Measurements from ENCODE around the gene ZBED4.

DNA sequence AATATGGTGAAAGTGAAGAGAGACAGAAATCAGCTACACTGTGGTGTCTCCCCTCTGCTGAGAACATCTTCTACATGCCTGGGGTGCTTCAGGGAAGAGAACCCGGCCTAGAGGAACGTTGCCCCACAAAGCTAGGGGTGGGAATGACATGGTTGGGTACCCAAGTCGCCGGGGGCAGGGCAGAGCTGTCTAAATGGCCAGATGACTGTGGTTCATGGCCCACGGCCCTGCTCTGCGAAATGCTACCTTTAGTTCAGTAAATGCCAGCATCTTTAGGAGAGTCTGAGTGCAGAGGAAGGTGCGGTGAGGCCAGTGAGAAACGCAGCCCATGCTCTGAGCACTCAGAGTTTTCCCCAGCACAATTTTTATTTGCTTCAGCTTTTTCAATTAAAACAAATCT is 38.8 kb upstream of the ZBED4 start:
- TF ChIP-seq SIN3A (IDR thresholded peaks at IDR 0.05; ENCODE audit: low read depth) (no peak), RAD21 (IDR thresholded peaks at IDR 0.05; ENCODE audit: low read depth) (no peak), POLR2AphosphoS5 (IDR thresholded peaks at IDR 0.05; ENCODE audit: low read depth, low read length) (no peak), POLR2A (IDR thresholded peaks at IDR 0.05; ENCODE audit: borderline replicate concordance, extremely low read depth, insufficient read depth, insufficient read length) (no peak), SRF (IDR thresholded peaks at IDR 0.05; ENCODE audit: low read depth) (no peak), ZNF274 (IDR thresholded peaks at IDR 0.05; ENCODE audit: low read depth, low read length) (no peak)
- TF ChIP-seq, protein P1, sequence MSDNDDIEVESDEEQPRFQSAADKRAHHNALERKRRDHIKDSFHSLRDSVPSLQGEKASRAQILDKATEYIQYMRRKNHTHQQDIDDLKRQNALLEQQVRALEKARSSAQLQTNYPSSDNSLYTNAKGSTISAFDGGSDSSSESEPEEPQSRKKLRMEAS (IDR thresholded peaks at IDR 0.05): no peak
- TF ChIP-seq, protein P2, sequence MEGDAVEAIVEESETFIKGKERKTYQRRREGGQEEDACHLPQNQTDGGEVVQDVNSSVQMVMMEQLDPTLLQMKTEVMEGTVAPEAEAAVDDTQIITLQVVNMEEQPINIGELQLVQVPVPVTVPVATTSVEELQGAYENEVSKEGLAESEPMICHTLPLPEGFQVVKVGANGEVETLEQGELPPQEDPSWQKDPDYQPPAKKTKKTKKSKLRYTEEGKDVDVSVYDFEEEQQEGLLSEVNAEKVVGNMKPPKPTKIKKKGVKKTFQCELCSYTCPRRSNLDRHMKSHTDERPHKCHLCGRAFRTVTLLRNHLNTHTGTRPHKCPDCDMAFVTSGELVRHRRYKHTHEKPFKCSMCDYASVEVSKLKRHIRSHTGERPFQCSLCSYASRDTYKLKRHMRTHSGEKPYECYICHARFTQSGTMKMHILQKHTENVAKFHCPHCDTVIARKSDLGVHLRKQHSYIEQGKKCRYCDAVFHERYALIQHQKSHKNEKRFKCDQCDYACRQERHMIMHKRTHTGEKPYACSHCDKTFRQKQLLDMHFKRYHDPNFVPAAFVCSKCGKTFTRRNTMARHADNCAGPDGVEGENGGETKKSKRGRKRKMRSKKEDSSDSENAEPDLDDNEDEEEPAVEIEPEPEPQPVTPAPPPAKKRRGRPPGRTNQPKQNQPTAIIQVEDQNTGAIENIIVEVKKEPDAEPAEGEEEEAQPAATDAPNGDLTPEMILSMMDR (IDR thresholded peaks at IDR 0.05 in 2 of 3, conservative IDR thresholded peaks at IDR 0.05 in 1 of 3; ENCODE audit: borderline replicate concordance in 1 of 3, insufficient read depth in 1 of 3, low read depth in 2 of 3, low read length in 2 of 3): no peak
- TF ChIP-seq, protein P3, sequence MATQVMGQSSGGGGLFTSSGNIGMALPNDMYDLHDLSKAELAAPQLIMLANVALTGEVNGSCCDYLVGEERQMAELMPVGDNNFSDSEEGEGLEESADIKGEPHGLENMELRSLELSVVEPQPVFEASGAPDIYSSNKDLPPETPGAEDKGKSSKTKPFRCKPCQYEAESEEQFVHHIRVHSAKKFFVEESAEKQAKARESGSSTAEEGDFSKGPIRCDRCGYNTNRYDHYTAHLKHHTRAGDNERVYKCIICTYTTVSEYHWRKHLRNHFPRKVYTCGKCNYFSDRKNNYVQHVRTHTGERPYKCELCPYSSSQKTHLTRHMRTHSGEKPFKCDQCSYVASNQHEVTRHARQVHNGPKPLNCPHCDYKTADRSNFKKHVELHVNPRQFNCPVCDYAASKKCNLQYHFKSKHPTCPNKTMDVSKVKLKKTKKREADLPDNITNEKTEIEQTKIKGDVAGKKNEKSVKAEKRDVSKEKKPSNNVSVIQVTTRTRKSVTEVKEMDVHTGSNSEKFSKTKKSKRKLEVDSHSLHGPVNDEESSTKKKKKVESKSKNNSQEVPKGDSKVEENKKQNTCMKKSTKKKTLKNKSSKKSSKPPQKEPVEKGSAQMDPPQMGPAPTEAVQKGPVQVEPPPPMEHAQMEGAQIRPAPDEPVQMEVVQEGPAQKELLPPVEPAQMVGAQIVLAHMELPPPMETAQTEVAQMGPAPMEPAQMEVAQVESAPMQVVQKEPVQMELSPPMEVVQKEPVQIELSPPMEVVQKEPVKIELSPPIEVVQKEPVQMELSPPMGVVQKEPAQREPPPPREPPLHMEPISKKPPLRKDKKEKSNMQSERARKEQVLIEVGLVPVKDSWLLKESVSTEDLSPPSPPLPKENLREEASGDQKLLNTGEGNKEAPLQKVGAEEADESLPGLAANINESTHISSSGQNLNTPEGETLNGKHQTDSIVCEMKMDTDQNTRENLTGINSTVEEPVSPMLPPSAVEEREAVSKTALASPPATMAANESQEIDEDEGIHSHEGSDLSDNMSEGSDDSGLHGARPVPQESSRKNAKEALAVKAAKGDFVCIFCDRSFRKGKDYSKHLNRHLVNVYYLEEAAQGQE (IDR thresholded peaks at IDR 0.05; ENCODE audit: low read depth): no peak
- TF ChIP-seq, protein P4, sequence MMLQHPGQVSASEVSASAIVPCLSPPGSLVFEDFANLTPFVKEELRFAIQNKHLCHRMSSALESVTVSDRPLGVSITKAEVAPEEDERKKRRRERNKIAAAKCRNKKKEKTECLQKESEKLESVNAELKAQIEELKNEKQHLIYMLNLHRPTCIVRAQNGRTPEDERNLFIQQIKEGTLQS (IDR thresholded peaks at IDR 0.05): no peak
